Germinal center (tissue), 1 donor: ENCODE results near the gene CARHSP1.
"Not testable (repeated sequence)": the region's sequence is repeated elsewhere in the genome, so short reads cannot be mapped to it uniquely, and the experiment has no call there.

Experiments used
- DNase-seq: peaks from one replicate; pipeline ENCODE4 v3.0.0; 2012; ENCODE audit warnings: mixed read lengths, low spot score

CARHSP1 gene

GRCh38 chr16:8872071-8872470 is 3.3 kb upstream of the CARHSP1 start:
- no peak for DNase-seq

GRCh38 chr16:8869988-8870241 is 1.1 kb upstream of the CARHSP1 start:
- DNase-seq = not testable (repeated sequence)

GRCh38 chr16:8869212-8869987 is 594 bp upstream of the CARHSP1 start:
- DNase-seq = peak; percentile 42

GRCh38 chr16:8867932-8868415 is 832 bp downstream of the CARHSP1 start:
- no peak for DNase-seq

- DNase-seq = peak; percentile 48
These were observed 1.4 kb downstream of the CARHSP1 start for GRCh38 chr16:8867216-8867931.

GRCh38 chr16:8866884-8867215 is 2.0 kb downstream of the CARHSP1 start:
- no peak for DNase-seq

- DNase-seq = no peak
These were observed 2.5 kb downstream of the CARHSP1 start for GRCh38 chr16:8866118-8866883.

- DNase-seq = no peak
These were observed 3.5 kb downstream of the CARHSP1 start for GRCh38 chr16:8865145-8865882.

GRCh38 chr16:8864480-8865110 is 4.2 kb downstream of the CARHSP1 start:
- DNase-seq = no peak

GRCh38 chr16:8863594-8864424 is 5.0 kb downstream of the CARHSP1 start:
- DNase-seq = no peak

- no peak for DNase-seq
These were observed 6.3 kb downstream of the CARHSP1 start for GRCh38 chr16:8862309-8863130.

GRCh38 chr16:8861563-8862308 is 7.1 kb downstream of the CARHSP1 start:
- DNase-seq = no peak

GRCh38 chr16:8859913-8860881 is 8.6 kb downstream of the CARHSP1 start:
- DNase-seq = no peak

- no peak for DNase-seq
These were observed 9.6 kb downstream of the CARHSP1 start for GRCh38 chr16:8858994-8859912.

- no peak for DNase-seq
These were observed 12.8 kb downstream of the CARHSP1 start for GRCh38 chr16:8855972-8856371.

GRCh38 chr16:8855051-8855786 is 13.6 kb downstream of the CARHSP1 start:
- no peak for DNase-seq
